HG02763 (cell line): ENCODE measurements around the gene SULF2.

Experiments used
- ATAC-seq: cut with Tn5 transposase; IDR thresholded peaks from one replicate; pipeline ENCODE4 v1.9.1; 2021; ENCODE audit warnings: mild to moderate bottlenecking, moderate library complexity; ENCODE audit not compliant: unreplicated experiment

Gene SULF2

GRCh38 chr20:47659904-47660601, 125.2 kb downstream of the SULF2 start:
- ATAC-seq = no peak

- no peak for ATAC-seq
These were observed 129.0 kb downstream of the SULF2 start for GRCh38 chr20:47656318-47656717.

- no peak for ATAC-seq
These were observed 129.6 kb downstream of the SULF2 start for GRCh38 chr20:47655635-47656034.

GRCh38 chr20:47654370-47654769, 130.9 kb downstream of the SULF2 start:
- ATAC-seq = no peak

GRCh38 chr20:47653869-47654268, 131.4 kb downstream of the SULF2 start:
- no peak for ATAC-seq

GRCh38 chr20:47652794-47653193, 132.5 kb downstream of the SULF2 start:
- no peak for ATAC-seq

GRCh38 chr20:47652301-47652700, 133.0 kb downstream of the SULF2 start:
- no peak for ATAC-seq

GRCh38 chr20:47648943-47649342, 136.3 kb downstream of the SULF2 start:
- no peak for ATAC-seq

GRCh38 chr20:47647994-47648393, 137.3 kb downstream of the SULF2 start:
- ATAC-seq = no peak

- no peak for ATAC-seq
These were observed 139.6 kb downstream of the SULF2 start for GRCh38 chr20:47645632-47646031.

GRCh38 chr20:47642624-47643023, 142.7 kb downstream of the SULF2 start:
- no peak for ATAC-seq

GRCh38 chr20:47642118-47642517, 143.2 kb downstream of the SULF2 start:
- no peak for ATAC-seq

- ATAC-seq = no peak
These were observed 146.4 kb downstream of the SULF2 start for GRCh38 chr20:47638851-47639250.

GRCh38 chr20:47635256-47635655, 150.0 kb downstream of the SULF2 start:
- ATAC-seq = no peak

GRCh38 chr20:47631078-47631477, 154.2 kb downstream of the SULF2 start:
- no peak for ATAC-seq

- ATAC-seq = no peak
These were observed 155.4 kb downstream of the SULF2 start for GRCh38 chr20:47629907-47630306.

- no peak for ATAC-seq
These were observed 157.7 kb downstream of the SULF2 start for GRCh38 chr20:47627540-47627939.

GRCh38 chr20:47623206-47623605, 162.1 kb downstream of the SULF2 start:
- no peak for ATAC-seq

- no peak for ATAC-seq
These were observed 163.1 kb downstream of the SULF2 start for GRCh38 chr20:47622118-47622665.

- ATAC-seq = no peak
These were observed 164.2 kb downstream of the SULF2 start for GRCh38 chr20:47620808-47621805.

- no peak for ATAC-seq
These were observed 166.8 kb downstream of the SULF2 start for GRCh38 chr20:47618479-47618878.
